Measurements from ENCODE around the gene LDLRAD4.

LDLRAD4 gene

GRCh38 chr18:13289481-13290205, 71.1 kb downstream of the LDLRAD4 start:
- DNase-seq, result no peak

- DNase-seq, result no peak
These were observed 72.3 kb downstream of the LDLRAD4 start for GRCh38 chr18:13290856-13291271.

- DNase-seq, result no peak
These were observed 72.7 kb downstream of the LDLRAD4 start for GRCh38 chr18:13291299-13291698.

- DNase-seq, result no peak
These were observed 73.3 kb downstream of the LDLRAD4 start for GRCh38 chr18:13291745-13292447.

- no peak for DNase-seq
These were observed 74.2 kb downstream of the LDLRAD4 start for GRCh38 chr18:13292736-13293135.

- DNase-seq, result no peak
These were observed 75.7 kb downstream of the LDLRAD4 start for GRCh38 chr18:13294309-13294708.

GRCh38 chr18:13295894-13296293, 77.3 kb downstream of the LDLRAD4 start:
- DNase-seq, result no peak

- DNase-seq, result no peak
These were observed 78.5 kb downstream of the LDLRAD4 start for GRCh38 chr18:13296867-13297574.

GRCh38 chr18:13298262-13298661, 79.7 kb downstream of the LDLRAD4 start:
- no peak for DNase-seq

GRCh38 chr18:13300029-13300428, 81.5 kb downstream of the LDLRAD4 start:
- no peak for DNase-seq

- DNase-seq, result no peak
These were observed 82.2 kb downstream of the LDLRAD4 start for GRCh38 chr18:13300796-13301195.

GRCh38 chr18:13302040-13302439, 83.5 kb downstream of the LDLRAD4 start:
- no peak for DNase-seq

GRCh38 chr18:13302457-13303225, 84.1 kb downstream of the LDLRAD4 start:
- no peak for DNase-seq

GRCh38 chr18:13303756-13304364, 85.3 kb downstream of the LDLRAD4 start:
- DNase-seq, result no peak

GRCh38 chr18:13305301-13305700, 86.7 kb downstream of the LDLRAD4 start:
- no peak for DNase-seq

- no peak for DNase-seq
These were observed 88.0 kb downstream of the LDLRAD4 start for GRCh38 chr18:13306583-13306982.

GRCh38 chr18:13308369-13308768, 89.8 kb downstream of the LDLRAD4 start:
- DNase-seq, result no peak

- no peak for DNase-seq
These were observed 90.6 kb downstream of the LDLRAD4 start for GRCh38 chr18:13309031-13309747.

GRCh38 chr18:13309748-13310670, 91.4 kb downstream of the LDLRAD4 start:
- DNase-seq, result no peak

GRCh38 chr18:13311193-13311592, 92.6 kb downstream of the LDLRAD4 start:
- no peak for DNase-seq

- DNase-seq, result no peak
These were observed 94.0 kb downstream of the LDLRAD4 start for GRCh38 chr18:13312515-13312914.
